ENCODE data around the gene RPUSD3. TPM values are rescaled to one million over a fixed set of nuclear protein-coding genes. Genes with fewer than 3 reads are reported as not detected.
A peak's percentile ranks its signal among the peaks of the same experiment; 100 is the strongest.

RPUSD3 gene
- total and polyA plus RNA-seq, 9 of the 15 experiments (the other 6 are each of a cell fraction or from before 2014, with no cell fraction given) = 13.8 to 99.0 (median 59.3) TPM

- peak; percentile 68 to 98 (median 95) for TF ChIP-seq CTCF (IDR thresholded peaks at IDR 0.05 in 2 of 3, conservative IDR thresholded peaks at IDR 0.05 in 1 of 3; ENCODE audit: insufficient read depth in 2 of 3, low read depth in 1 of 3, low read length in 3 of 3)
- no peak for TF ChIP-seq ZNF551 (CRISPR knock-in tag; IDR thresholded peaks at IDR 0.05)
- TF ChIP-seq HSF4 (CRISPR knock-in tag; IDR thresholded peaks at IDR 0.05; ENCODE audit: borderline replicate concordance) = no peak
- TF ChIP-seq ZNF263 (CRISPR knock-in tag; IDR thresholded peaks at IDR 0.05; ENCODE audit: borderline replicate concordance) = no peak; the same call in 1 of the 2 replicates
- peak; percentile 50; the same call in 1 of the 2 replicates for TF ChIP-seq TRIM28 (IDR thresholded peaks at IDR 0.05)
- 0 out of 2 replicates have a peak, but pooled peaks have one; percentile 41 for TF ChIP-seq SAFB (IDR thresholded peaks at IDR 0.05; ENCODE audit: borderline replicate concordance, low read depth, low read length)
- peak; percentile 74 for TF ChIP-seq SMAD1 (IDR thresholded peaks at IDR 0.05; ENCODE audit: low read depth, low read length, partially characterized antibody)
- no peak for TF ChIP-seq SP2 (IDR thresholded peaks at IDR 0.05; ENCODE audit: extremely low read depth, low read depth, low read length, poor library complexity, severe bottlenecking)
- TF ChIP-seq ZBTB8A (IDR thresholded peaks at IDR 0.05; ENCODE audit: partially characterized antibody) = no peak
- no peak for TF ChIP-seq SMARCB1 (IDR thresholded peaks at IDR 0.05; ENCODE audit: insufficient read length, low read depth)
- no peak for TF ChIP-seq TRIM25 (IDR thresholded peaks at IDR 0.05; ENCODE audit: borderline replicate concordance)
- no peak for TF ChIP-seq ARID3B (CRISPR knock-in tag; IDR thresholded peaks at IDR 0.05; ENCODE audit: borderline replicate concordance)
- TF ChIP-seq ZNF699 (CRISPR knock-in tag; IDR thresholded peaks at IDR 0.05; ENCODE audit: insufficient replicate concordance) = no peak
- TF ChIP-seq ZNF165 (CRISPR knock-in tag; IDR thresholded peaks at IDR 0.05; ENCODE audit: borderline replicate concordance) = no peak
- TF ChIP-seq ZNF764 (CRISPR knock-in tag; IDR thresholded peaks at IDR 0.05; ENCODE audit: low read depth) = peak; percentile 47; the same call in 1 of the 2 replicates
- TF ChIP-seq EP300 (IDR thresholded peaks at IDR 0.05; ENCODE audit: low read length) = no peak
- TF ChIP-seq, protein P1, sequence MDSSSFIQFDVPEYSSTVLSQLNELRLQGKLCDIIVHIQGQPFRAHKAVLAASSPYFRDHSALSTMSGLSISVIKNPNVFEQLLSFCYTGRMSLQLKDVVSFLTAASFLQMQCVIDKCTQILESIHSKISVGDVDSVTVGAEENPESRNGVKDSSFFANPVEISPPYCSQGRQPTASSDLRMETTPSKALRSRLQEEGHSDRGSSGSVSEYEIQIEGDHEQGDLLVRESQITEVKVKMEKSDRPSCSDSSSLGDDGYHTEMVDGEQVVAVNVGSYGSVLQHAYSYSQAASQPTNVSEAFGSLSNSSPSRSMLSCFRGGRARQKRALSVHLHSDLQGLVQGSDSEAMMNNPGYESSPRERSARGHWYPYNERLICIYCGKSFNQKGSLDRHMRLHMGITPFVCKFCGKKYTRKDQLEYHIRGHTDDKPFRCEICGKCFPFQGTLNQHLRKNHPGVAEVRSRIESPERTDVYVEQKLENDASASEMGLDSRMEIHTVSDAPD (CRISPR knock-in tag; IDR thresholded peaks at IDR 0.05) = no peak
- TF ChIP-seq ZNF184 (CRISPR knock-in tag; IDR thresholded peaks at IDR 0.05) = no peak
- peak; percentile 87 for TF ChIP-seq KAT2B (IDR thresholded peaks at IDR 0.05; ENCODE audit: low read depth, low read length)
- no peak for TF ChIP-seq POLR3A (IDR thresholded peaks at IDR 0.05; ENCODE audit: borderline replicate concordance, extremely low read depth, insufficient read depth, insufficient read length)
- no peak for TF ChIP-seq ZFPM2 (CRISPR knock-in tag; IDR thresholded peaks at IDR 0.05)
These were observed 18.7 kb upstream of the RPUSD3 start (continued) for GRCh38 chr3:9862391-9863057.

Measured in K562 (cell line).